Measurements from ENCODE around the gene CLDN19. TPM values are rescaled to one million over a fixed set of nuclear protein-coding genes. Genes with fewer than 3 reads are reported as not detected.

The CLDN19 gene
- total RNA-seq, 1 experiment from 2014 or later = 12.5 TPM

GRCh38 chr1:42765269-42765668, 25.2 kb upstream of the CLDN19 start:
- H3K4me2 ChIP-seq (ENCODE audit: insufficient read depth, insufficient read length, low read length) = peak overlapping the region; percentile 95
- H3K14ac ChIP-seq (ENCODE audit: insufficient read depth, low read length) = no peak overlapping the region
- WGBS (ENCODE audit: extremely low coverage, insufficient read length, low lambda C conversion rate) = no CpG with 5 or more reads among the region's 7 CpGs
- no peak for DNase-seq
- H4K91ac ChIP-seq (ENCODE audit: insufficient read length, low read depth, low read length) = no peak overlapping the region
- H4K5ac ChIP-seq (ENCODE audit: insufficient read length, low read depth, low read length) = no peak overlapping the region
- H2AFZ ChIP-seq (ENCODE audit: low read length) = no peak overlapping the region
- no peaks in the 10 kb centered on the region for H4K20me1 ChIP-seq (ENCODE audit: control insufficient read depth, insufficient read depth, insufficient read length)
- H4K8ac ChIP-seq (replicated peaks; ENCODE audit: insufficient read length, low read depth, low read length) = no peak overlapping the region
- 0 out of 2 replicates have a peak, but pooled peaks cover 3% of the 10 kb centered on the region for H3K79me2 ChIP-seq (ENCODE audit: insufficient read depth, low read length)
- H3K79me1 ChIP-seq (ENCODE audit: insufficient read depth, low read depth, low read length, poor library complexity, severe bottlenecking) = no peaks in the 10 kb centered on the region
- peaks cover 8 to 9% of the 10 kb centered on the region in 2 experiments for H3K4me1 Mint-ChIP-seq
- no peak overlapping the region for H2AK5ac ChIP-seq (ENCODE audit: insufficient read length, low read length)
- H3K9me3 ChIP-seq (ENCODE audit: control insufficient read depth, low read depth, low read length) = no peaks in the 10 kb centered on the region
- H2BK120ac ChIP-seq (ENCODE audit: low read depth, low read length, poor library complexity, severe bottlenecking) = no peak overlapping the region
- no peaks in the 10 kb centered on the region for H3K27me3 ChIP-seq (ENCODE audit: insufficient read depth, low read length)
- no peak overlapping the region for H3K56ac ChIP-seq (ENCODE audit: insufficient read length, low read depth, low read length)
- H3K9me3 Mint-ChIP-seq = no peaks in the 10 kb centered on the region
- TF ChIP-seq CTCF (conservative IDR thresholded peaks at IDR 0.05) = no peak
- H3K9ac ChIP-seq (ENCODE audit: extremely low read depth, insufficient read length, low read length) = peak overlapping the region; percentile 71
- no peaks in the 10 kb centered on the region for H3K4me1 ChIP-seq (ENCODE audit: insufficient read depth, low read length)
- H3K23ac ChIP-seq (ENCODE audit: insufficient read length, low read depth, low read length) = no peak overlapping the region
- H3K27ac ChIP-seq (ENCODE audit: insufficient read length, low read depth, low read length) = no peak overlapping the region
- no peak overlapping the region for H2BK15ac ChIP-seq (ENCODE audit: low read depth, low read length)
- H3K4me3 Mint-ChIP-seq = no peak overlapping the region
- H3K36me3 Mint-ChIP-seq (ENCODE audit: insufficient read depth in 1 of 3, low read depth in 3 of 3) = peaks cover 4 to 28% (median 21%) of the 10 kb centered on the region in 3 experiments; a peak in 5 of 7 replicates
- H3K4ac ChIP-seq (ENCODE audit: low read depth, low read length) = no peak overlapping the region
- H2BK12ac ChIP-seq (ENCODE audit: insufficient read length, low read depth, low read length) = no peak overlapping the region
- H3K27me3 Mint-ChIP-seq (ENCODE audit: low read depth) = no peaks in the 10 kb centered on the region
- H3K23me2 ChIP-seq (ENCODE audit: insufficient read length, low read depth, low read length, poor library complexity, severe bottlenecking) = peaks cover 7% of the 10 kb centered on the region
- no peak overlapping the region for H3K18ac ChIP-seq (ENCODE audit: insufficient read length, low read depth, low read length)
- H2BK5ac ChIP-seq (ENCODE audit: insufficient read length, low read length) = no peak overlapping the region
- H2BK20ac ChIP-seq (ENCODE audit: low read depth, low read length, poor library complexity, severe bottlenecking) = no peak overlapping the region
- no peak overlapping the region for H3T11ph ChIP-seq (ENCODE audit: low read length)
- H3K27ac Mint-ChIP-seq = no peak overlapping the region

All from H9 (cell line).